Smooth muscle cell of the brain vasculature (primary cell): ENCODE measurements around the gene LRP5.

Experiments used
- DNase-seq: peaks from one replicate; pipeline ENCODE4 v3.0.0-alpha.2; 2012; ENCODE audit warnings: low read depth, low spot score

The LRP5 gene

DNA sequence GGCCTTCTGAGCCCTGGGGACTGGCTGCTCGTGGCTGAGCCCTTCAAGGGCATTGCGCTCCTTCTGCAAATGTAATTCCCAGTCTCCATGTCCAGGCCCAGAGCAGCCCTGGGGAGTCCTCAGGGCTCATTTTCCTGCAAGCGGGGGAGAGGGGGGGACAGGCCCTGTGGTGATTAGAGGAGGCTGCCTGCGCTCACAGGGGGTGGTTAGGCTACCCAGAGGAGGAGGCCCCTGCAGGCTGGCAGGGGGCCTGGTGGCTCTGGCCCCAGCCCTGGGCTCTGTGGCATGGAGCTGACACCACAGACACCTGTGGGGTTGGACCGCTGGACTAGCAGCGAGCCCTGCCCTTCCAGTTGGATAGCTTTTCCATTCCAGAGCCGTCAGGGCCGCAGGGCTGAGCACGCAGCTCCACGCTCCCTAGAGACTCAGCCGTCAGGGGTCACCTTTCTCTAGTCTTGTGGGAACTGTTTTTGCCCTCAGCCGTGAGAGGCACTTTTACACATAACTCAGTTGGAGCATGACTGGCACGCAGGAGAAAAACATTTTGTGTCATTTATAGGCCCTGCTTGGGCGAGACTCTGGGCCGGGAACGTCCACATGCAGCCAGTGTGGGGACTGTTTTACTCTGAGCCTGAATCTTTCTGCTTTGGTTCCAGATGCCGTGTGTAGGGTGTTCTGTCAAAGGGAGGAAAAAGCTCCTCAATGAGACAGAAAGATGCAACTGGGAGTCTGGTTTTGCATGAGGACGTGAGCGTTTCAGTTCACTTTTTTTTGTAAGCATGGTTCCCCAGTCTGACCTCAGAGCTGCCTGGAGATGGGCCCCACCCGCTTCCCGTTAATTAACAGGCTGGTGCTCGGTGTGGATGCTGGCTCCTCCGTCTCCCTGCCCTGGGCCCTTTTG lies 58.1 kb downstream of the LRP5 start:
- no peak for DNase-seq

DNA sequence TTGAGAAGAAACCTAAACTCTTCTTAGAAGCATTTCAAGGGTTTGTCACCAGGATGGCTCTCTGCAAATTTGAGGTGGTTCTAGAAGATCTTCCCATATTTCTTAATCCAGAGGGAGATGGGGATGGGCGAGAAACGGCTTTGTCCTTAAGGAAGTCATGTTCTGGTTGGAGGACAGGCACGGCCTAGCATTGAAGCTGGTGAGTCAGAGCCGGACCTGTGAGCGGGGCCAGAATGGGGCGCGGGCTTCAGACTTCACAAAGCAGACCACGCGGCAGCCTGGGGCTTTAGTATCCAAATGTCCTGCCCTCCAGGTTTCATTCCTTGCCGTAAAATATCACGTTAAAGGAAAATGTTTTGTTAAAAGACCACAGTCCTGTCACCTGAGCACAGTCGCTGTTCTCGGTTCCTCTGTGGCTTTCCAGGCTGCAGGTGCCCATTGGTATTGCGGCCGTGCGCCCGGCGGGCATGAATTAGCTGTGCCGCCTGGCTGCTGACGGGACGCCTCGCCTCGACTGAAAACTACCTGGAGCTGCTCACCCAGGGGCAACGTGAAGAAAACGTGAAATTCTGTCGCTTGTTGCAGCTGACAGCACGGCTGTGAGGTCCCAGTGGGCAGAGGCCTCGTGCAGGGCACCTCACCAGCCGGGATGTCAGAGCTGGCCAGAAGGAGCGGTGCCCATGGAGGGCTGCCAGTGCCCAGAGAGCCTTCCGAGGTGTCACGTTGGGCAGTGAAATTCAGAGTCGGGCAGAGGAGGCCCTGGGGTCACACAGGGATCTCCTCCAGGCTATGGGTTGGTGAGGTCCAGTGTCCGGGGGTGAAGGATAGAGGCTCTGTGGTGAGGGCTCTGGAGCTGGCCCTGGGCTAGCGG lies 59.0 kb downstream of the LRP5 start:
- no peak for DNase-seq

DNA sequence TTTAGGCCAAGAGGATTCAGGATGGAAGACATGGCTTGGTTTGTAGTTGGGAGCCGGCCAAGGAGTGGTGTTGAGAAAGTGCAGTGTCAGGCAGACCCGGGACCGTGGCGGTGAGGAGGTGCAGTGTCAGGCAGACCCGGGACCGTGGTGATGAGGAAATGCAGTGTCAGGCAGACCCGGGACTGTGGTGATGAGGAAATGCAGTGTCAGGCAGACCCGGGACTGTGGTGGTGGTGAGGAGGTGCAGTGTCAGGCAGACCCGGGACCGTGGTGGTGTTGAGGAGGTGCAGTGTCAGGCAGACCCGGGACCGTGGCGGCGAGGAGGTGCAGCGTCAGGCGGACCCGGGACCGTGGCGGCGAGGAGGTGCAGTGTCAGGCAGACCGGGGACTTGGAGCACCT lies 59.7 kb downstream of the LRP5 start:
- no peak for DNase-seq

DNA sequence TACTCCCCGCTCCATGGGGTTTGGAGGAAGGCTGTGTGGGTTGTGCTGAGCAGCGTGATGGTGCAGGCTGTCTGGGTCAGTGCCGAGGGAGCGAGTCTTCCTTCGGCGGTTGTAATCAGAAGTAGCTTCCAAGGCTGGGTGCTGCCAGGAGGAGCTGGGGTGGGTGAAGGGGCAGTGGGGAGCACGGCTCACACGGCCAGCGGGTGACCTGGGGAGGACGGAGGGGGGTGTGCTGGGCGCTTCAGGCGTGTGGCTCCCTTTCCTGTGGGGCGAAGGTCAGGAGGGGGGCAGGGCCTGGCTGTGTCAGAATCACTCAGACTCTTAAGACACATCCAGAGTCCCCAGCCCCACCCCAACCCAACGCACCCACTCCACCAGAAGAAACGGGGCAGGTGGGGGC lies 60.2 kb downstream of the LRP5 start:
- DNase-seq: no peak

DNA sequence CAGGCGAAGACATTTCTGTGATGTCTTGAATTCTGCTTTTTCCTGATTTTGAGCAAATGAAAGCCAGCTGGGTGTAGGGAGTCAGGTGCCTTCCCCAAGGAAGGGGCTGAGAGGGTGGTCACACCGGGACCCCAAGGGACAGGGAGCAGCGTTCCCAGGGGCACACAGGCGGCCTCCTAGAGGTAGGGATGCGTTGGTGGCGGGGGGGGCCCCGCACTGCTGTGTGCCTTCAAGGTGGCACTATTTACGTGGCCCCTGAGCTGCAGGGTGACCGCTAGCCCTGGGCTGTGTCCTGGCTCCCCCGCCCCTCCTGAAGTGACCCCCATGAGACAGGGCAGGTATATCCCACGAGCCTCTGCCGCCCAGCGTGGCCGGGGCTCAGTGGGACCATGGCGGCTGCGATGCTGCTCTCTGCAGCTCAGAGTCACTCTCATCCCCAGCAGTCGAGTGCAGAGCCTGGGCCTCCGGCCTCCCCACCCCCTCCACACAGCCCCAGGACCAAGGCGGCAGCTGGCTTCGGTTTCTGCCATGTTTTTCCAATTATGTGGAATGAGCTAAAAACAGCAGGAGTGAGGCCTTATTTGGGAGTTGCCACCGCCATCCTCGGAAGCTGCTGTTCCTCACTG lies 60.9 kb downstream of the LRP5 start:
- no peak for DNase-seq

DNA sequence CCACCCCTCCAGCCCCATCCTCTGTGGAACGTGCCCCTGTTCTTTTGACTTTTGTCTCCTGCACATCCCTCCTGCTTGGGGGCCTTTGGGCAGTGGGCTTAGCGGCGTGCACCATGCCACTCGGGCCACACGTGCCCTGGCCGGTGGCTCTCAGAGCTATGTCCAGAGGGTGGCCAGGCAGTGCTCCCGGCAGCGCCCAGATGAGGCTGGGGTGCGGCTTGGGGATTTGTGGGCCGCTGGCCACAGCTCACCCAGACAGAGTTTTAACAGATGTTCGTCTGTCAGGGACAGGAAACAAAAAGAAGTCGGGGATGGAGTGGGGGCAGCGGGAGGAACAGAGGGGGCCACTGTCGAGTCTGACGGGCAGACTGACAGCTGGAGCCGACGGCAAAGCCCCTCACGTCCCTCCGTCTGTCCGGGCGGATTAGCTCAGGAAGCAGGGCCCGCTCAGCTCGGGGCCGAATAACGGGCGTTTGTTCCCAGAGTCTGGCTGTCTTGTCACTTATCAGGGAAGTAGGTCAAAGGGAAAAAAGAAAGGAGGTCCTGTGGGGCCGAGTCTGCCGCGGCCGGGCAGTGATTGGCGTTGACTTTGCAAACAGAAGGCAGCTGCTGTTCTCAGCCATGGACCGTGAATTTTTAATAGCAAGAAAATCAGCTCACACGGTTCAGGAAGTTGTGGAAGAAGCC lies 61.6 kb downstream of the LRP5 start:
- DNase-seq: no peak

DNA sequence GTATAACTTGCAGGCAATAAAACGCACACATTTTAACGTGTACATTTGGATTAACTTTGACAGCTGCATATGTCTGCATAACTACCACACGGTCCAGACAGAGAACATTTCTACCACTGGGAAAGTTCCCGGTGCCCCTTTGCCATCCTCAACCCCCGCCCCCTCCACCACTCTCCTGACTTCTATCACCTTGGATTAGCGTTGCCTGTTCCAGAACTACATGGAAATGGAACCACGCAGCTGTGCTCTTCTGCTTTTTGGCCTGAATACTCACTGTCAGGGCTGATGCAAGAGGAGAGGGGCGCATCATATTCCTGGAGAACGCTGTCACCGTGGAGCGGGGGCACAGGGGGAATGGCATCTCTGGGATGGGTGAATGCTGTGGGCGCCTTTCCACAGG lies 62.1 kb downstream of the LRP5 start:
- DNase-seq: no peak

DNA sequence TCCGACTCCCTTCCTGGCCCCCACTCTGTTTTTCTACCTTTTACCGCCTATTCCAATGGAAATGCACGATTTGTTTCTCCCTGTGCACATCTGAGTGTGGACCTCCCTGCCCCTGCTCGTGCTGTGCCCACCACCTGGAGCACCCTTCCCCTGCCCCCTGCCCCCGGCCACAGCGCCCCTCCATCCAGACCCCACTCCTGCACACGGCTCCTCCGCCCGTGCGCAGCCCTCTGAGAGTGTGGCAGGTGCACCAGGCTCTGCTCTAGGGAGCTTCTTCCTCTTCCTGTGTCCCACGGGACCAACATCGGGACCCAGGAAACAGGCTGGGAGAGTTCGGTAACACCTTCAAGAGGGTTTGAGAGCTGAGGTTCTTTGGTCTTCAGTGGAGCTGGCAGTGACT lies 62.9 kb downstream of the LRP5 start:
- no peak for DNase-seq

DNA sequence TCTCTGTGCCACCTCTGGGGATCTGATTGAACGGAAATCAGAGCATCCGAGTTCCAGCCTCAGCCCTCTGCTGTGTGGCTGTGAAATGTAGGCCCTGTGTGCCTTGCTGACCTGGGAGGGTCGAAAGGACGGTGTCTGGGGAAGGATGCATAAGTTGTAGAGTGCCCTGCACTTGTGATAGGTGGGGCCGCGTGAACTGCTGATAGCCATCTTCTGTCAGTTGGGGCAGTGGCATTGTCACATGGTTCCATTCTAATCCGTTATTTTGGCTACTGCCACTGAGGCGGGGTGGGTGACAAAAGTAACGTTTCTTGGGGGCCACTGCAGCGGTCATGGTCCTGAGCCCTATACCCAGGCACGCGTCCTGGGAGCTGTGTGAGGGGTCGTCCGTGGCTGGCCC lies 63.4 kb downstream of the LRP5 start:
- DNase-seq: no peak

DNA sequence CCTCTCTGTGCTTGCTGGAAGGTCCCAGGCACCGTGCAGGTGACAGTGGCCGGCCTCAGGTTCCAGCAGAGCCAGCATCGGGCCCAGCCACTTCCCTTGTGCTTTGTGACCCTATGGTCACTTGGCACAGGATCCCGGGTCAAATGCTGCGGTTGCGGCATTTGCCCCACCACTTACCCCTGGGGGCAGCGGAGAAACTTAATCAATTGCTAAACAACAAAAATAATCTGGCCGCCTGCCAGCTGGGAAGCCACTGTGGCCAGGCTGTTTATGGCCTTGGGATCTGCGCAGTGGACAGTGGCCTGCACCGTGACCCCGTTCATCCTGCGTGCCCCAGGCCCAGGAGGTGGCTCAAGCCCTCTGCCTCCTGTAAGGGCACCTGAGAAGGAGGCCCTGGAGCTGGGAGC lies 65.0 kb downstream of the LRP5 start:
- DNase-seq: no peak

DNA sequence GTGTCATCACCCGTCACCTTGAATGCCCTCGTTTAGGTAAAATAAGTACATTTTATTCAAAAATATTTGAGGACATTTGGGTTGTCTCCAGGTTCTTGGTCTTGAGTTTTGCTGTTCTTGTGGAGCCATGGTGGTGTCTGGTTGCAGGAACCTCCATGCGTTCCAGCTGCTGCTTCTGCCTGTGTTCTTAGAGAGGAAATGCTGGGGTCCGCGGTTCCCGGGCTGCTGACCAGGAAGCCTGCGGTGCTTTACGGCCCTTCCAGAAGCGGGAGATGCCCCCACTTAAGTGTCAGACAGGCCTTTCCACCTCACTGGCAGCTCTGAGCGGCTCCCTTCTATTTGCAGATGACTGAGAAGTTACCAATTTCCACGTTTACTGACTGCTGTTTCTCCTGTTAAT lies 66.8 kb downstream of the LRP5 start:
- DNase-seq: no peak

DNA sequence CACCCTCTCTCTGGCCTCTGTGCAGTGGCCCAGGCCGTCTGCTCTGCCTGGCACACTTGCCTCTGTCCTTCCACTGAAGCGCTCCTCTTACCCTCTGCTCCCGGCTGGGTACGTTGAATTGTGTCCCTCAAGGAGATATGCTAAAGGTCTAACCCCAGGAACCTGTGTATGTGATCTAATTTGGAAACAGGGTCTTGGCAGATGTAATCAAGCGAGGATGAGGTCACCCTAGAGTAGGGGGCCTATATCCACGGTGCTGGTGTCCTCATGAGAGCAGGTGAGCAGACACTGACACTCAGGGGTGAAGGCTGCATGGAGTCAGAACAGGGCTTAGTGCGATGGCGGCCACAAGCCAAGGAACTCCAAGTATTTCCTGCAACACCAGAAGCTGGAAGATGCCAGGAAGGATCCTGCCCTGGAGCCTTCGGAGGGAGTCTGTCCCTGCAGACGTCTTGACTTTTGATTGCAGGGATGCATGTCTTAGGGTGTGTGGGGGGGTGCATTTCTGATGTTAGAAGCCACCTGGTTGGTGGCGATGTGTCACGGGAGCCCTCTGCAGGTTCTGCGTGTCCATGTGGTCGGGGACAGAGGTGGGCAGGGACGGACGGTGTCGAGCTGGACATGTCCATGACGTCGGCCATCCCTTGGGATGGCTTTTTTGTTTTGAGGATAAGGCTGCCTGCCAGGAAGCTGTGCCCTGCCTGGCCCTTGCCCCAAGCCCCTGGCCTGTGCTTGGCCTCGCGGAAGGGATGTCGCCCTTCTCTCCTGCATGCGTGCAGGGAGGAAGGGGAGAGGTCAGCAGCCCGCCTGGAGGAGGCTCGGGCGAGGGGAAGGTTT lies 68.6 kb downstream of the LRP5 start:
- no peak for DNase-seq

DNA sequence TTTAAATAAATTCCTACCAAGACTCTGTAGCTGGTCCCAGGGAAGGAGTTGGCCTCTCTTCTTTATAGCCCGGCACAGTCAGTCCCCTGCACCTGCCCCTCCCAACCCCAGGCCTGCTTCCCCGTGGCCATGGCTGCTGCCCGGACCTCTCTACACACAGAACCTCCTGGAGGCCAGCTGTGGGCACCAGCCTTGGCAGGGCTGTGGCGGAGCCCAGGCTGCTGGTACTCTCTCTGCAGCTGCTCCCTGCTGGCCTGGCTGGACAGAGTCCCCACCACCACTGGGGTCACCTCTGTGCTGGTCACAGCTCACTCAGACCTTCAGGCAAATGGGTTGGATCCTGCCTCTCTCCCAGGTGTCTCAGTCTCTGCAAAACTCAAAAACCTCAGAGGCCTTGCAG lies 69.3 kb downstream of the LRP5 start:
- DNase-seq: no peak

DNA sequence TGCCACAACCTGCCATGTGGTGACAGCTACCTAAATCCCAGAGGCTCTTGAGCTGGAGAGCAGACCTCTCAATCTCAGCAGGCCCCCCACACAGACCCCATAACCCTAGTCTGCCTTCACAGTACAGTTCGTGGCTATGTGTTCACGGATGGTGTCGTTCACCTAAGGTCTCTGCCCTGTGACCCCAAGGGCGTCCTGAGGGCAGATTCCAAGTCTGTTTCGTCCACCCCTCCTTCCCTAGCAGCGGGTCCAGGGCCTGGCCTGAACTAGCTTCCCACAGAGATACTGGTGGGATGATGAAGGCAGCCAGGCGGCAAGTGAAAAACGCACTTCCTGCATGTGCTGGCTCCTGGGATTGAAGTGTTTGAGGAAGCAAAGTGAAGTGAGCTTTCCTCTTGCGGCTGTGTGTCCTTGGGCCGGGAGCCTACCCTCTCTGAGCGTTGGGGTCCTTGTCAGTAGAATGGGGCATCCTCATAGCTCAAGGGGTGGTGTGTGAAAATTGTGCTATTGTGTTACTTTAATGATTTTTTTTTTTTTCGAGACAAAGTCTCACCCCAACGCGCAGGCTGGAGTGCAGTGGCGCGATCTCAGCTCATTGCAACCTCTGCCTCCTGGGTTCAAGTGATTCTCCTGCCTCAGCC lies 70.1 kb downstream of the LRP5 start:
- no peak for DNase-seq

DNA sequence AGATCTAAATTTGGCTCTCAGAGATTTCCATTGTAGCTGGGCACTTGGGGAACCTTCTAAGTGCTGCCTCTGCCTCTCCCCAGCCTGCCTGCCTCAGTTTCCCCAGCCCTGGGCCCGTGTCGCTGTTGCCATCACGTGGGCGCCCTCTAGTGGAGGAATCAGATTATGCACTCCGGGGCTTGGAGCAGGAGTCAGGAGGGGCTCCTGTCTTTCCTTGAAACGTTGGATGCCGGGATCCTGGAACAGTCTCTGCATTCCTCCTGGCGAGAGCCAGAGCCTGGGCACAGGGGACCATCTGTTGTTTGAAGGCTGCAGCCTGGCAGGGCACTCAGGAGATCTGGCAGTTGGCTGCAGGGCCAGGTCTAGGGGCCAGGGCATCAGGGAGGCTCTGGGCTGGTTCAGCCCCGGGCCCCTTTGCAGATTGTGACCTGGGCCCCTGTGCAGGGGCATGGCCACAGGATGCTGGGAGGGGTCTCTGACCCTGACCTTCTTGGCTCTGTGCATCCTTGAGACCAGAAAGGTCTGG lies 71.6 kb downstream of the LRP5 start:
- DNase-seq: no peak

DNA sequence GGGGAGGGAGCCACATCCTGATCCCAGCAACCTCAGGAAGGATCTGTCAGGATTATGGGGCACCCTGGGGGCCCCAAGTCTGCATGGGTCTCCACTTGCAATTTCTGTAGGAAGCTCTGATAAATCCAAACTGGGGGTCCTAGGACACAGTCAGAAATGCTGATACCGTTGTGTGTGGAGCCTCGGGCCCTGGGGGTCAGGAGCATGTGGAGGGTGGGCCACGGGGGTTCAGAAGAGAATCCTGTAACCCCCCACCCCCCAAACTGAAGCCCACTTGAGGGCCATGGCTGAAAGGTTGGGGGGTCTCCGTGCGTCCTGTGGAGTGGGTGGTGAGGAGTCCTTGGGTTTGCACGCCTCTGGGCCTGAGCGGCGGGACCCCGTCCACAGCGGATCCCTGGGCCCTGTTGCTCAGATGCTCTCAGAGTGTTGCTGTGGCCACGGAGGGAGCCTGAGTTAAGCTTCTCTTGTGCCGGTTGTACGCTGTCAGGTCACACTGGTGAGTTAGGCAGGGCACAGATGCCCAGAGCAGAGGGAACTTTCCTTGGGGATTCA lies 72.2 kb downstream of the LRP5 start:
- DNase-seq: no peak

DNA sequence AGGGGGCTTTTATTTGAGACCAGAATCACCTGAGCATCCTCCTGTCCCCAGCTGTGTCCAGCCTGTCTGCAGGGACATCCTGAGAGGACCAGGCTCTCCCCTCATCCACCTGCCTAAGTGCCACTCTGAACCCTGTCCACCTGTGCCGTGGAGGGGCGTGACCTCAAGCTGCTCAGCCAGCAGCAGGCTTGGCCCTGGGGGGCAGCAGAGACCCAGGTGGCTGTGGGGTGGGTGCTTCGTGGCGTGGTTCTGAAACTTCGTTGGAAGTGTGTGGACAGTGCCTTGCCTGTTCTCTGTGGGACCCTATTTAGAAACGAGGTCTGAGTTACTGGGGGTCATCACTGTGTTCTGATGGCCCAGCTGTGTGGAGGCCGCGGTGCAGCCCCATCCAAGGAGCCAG lies 72.7 kb downstream of the LRP5 start:
- DNase-seq: no peak

DNA sequence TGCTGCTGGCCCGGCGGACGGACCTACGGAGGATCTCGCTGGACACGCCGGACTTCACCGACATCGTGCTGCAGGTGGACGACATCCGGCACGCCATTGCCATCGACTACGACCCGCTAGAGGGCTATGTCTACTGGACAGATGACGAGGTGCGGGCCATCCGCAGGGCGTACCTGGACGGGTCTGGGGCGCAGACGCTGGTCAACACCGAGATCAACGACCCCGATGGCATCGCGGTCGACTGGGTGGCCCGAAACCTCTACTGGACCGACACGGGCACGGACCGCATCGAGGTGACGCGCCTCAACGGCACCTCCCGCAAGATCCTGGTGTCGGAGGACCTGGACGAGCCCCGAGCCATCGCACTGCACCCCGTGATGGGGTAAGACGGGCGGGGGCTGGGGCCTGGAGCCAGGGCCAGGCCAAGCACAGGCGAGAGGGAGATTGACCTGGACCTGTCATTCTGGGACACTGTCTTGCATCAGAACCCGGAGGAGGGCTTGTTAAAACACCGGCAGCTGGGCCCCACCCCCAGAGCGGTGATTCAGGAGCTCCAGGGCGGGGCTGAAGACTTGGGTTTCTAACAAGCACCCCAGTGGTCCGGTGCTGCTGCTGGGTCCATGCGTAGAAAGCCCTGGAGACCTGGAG lies 74.1 kb downstream of the LRP5 start:
- no peak for DNase-seq

DNA sequence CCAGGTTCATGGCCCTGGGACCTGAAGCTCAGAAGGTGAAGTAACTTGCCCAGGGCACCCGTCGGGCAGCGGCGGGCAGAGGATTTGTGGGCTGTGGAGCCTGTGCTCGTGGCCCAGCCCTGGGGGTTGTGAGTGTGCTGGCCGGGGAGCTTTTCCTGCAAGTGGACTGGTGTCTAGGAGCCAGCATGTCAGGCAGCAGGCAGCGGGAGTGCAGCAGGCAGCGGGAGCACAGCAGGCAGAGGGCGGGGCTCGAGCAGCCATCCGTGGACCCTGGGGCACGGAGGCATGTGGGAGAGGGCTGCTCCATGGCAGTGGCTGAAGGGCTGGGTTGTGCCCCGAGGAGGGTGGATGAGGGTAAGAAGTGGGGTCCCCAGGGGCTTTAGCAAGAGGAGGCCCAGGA lies 75.4 kb downstream of the LRP5 start:
- no peak for DNase-seq
